ENCODE results near the gene VANGL2.

VANGL2 gene

GRCh38 chr1:160465123-160465522 lies 64.8 kb downstream of the VANGL2 start:
- Mint-ChIP-seq H3K36me3 (ENCODE audit: low read depth) (peaks cover 15% of the 10 kb centered on the region), H3K27ac (peak overlapping the region; percentile 89), H3K27me3 (no peaks in the 10 kb centered on the region), H3K9me3 (peaks cover 9% of the 10 kb centered on the region), H3K4me1 (peaks cover 82% of the 10 kb centered on the region), H3K4me3 (no peak overlapping the region)
- no peak for DNase-seq
- no peak for ATAC-seq

GRCh38 chr1:160466961-160467360 lies 66.6 kb downstream of the VANGL2 start:
- Mint-ChIP-seq H3K27ac (peak overlapping the region; percentile 89), H3K36me3 (ENCODE audit: low read depth) (peaks cover 13% of the 10 kb centered on the region), H3K4me3 (no peak overlapping the region), H3K9me3 (peaks cover 9% of the 10 kb centered on the region), H3K4me1 (peaks cover 65% of the 10 kb centered on the region), H3K27me3 (no peaks in the 10 kb centered on the region)
- no peak for DNase-seq
- no peak for ATAC-seq

GRCh38 chr1:160467576-160467975 lies 67.2 kb downstream of the VANGL2 start:
- peak; percentile 23 for ATAC-seq
- peaks cover 59% of the 10 kb centered on the region for H3K4me1 Mint-ChIP-seq
- no peak for DNase-seq

GRCh38 chr1:160471253-160471652 lies 70.9 kb downstream of the VANGL2 start:
- ATAC-seq (no peak), DNase-seq (no peak)
- Mint-ChIP-seq H3K4me3 (no peak overlapping the region), H3K36me3 (ENCODE audit: low read depth) (peaks cover 4% of the 10 kb centered on the region), H3K4me1 (peaks cover 26% of the 10 kb centered on the region), H3K9me3 (peaks cover 5% of the 10 kb centered on the region), H3K27me3 (no peaks in the 10 kb centered on the region), H3K27ac (no peak overlapping the region)

More at GRCh38 chr1:160467576-160467975, 67.2 kb downstream of the VANGL2 start:
- peak overlapping the region; percentile 89 for H3K27ac Mint-ChIP-seq
- H3K36me3 Mint-ChIP-seq (ENCODE audit: low read depth): peaks cover 13% of the 10 kb centered on the region
- H3K4me3 Mint-ChIP-seq: peak overlapping the region; percentile 34
- no peaks in the 10 kb centered on the region for H3K27me3 Mint-ChIP-seq
- peaks cover 9% of the 10 kb centered on the region for H3K9me3 Mint-ChIP-seq

GRCh38 chr1:160472112-160472511 lies 71.7 kb downstream of the VANGL2 start:
- Mint-ChIP-seq H3K27me3 (no peaks in the 10 kb centered on the region), H3K36me3 (ENCODE audit: low read depth) (peaks cover 4% of the 10 kb centered on the region), H3K27ac (no peak overlapping the region), H3K9me3 (peaks cover 5% of the 10 kb centered on the region), H3K4me3 (no peak overlapping the region), H3K4me1 (peaks cover 18% of the 10 kb centered on the region)
- ATAC-seq (no peak), DNase-seq (no peak)

- no peaks in the 10 kb centered on the region for H3K27me3 Mint-ChIP-seq
- no peak overlapping the region for H3K27ac Mint-ChIP-seq
- DNase-seq (no peak), ATAC-seq (peak; percentile 97)
- H3K9me3 Mint-ChIP-seq: peaks cover 17% of the 10 kb centered on the region
- peaks cover 6% of the 10 kb centered on the region for H3K4me1 Mint-ChIP-seq
- peaks cover 17% of the 10 kb centered on the region for H3K36me3 Mint-ChIP-seq (ENCODE audit: low read depth)
- no peak overlapping the region for H3K4me3 Mint-ChIP-seq
Observed at GRCh38 chr1:160474392-160475242, 74.3 kb downstream of the VANGL2 start.

Data from activated naive CD8-positive, alpha-beta T cell treated with anti-CD3 and anti-CD28 coated beads, Interleukin-2, amount 50 U/mL, for 24 hours (primary cell).